Activated naive CD8-positive, alpha-beta T cell treated with anti-CD3 and anti-CD28 coated beads, Interleukin-2, amount 50 U/mL, for 24 hours (primary cell): ENCODE measurements around the gene ITIH5.

Source experiments
- ATAC-seq: fragments of 150-1000 bp; cut with Tn5 transposase; one replicate; pipeline ENCODE4 v1.10.0; 2021
- DNase-seq: peaks from one replicate; pipeline ENCODE4 v3.0.0; 2021
- H3K27ac Mint-ChIP-seq: one replicate; pipeline ENCODE4 v1.8.0; 2021; ENCODE audit warnings: mild to moderate bottlenecking, mixed read lengths
- H3K27me3 Mint-ChIP-seq: one replicate; pipeline ENCODE4 v1.8.0; 2021; ENCODE audit warnings: mixed read lengths
- H3K36me3 Mint-ChIP-seq: one replicate; pipeline ENCODE4 v1.8.0; 2021; ENCODE audit warnings: low read depth, mixed read lengths
- H3K4me1 Mint-ChIP-seq: one replicate; pipeline ENCODE4 v1.8.0; 2021; ENCODE audit warnings: mixed read lengths
- H3K4me3 Mint-ChIP-seq: one replicate; pipeline ENCODE4 v1.8.0; 2021; ENCODE audit warnings: mild to moderate bottlenecking, moderate library complexity, mixed read lengths
- H3K9me3 Mint-ChIP-seq: one replicate; pipeline ENCODE4 v1.8.0; 2021; ENCODE audit warnings: mixed read lengths

Gene ITIH5

GRCh38 chr10:7593905-7594304 is 72.9 kb downstream of the ITIH5 start:
- H3K4me1 Mint-ChIP-seq: no peaks in the 10 kb centered on the region
- H3K27me3 Mint-ChIP-seq: peaks cover 10% of the 10 kb centered on the region
- no peaks in the 10 kb centered on the region for H3K36me3 Mint-ChIP-seq
- H3K27ac Mint-ChIP-seq: no peak overlapping the region
- no peak overlapping the region for H3K4me3 Mint-ChIP-seq
- DNase-seq: no peak
- ATAC-seq: no peak
- no peaks in the 10 kb centered on the region for H3K9me3 Mint-ChIP-seq

GRCh38 chr10:7593063-7593462 is 73.7 kb downstream of the ITIH5 start:
- peaks cover 10% of the 10 kb centered on the region for H3K27me3 Mint-ChIP-seq
- H3K4me3 Mint-ChIP-seq: no peak overlapping the region
- ATAC-seq (no peak), DNase-seq (no peak)
- H3K4me1 Mint-ChIP-seq: no peaks in the 10 kb centered on the region
- H3K36me3 Mint-ChIP-seq: no peaks in the 10 kb centered on the region
- H3K27ac Mint-ChIP-seq: no peak overlapping the region
- no peaks in the 10 kb centered on the region for H3K9me3 Mint-ChIP-seq

- DNase-seq (no peak), ATAC-seq (no peak)
- no peaks in the 10 kb centered on the region for H3K9me3 Mint-ChIP-seq
- no peak overlapping the region for H3K4me3 Mint-ChIP-seq
- H3K36me3 Mint-ChIP-seq: no peaks in the 10 kb centered on the region
- H3K27ac Mint-ChIP-seq: no peak overlapping the region
- H3K4me1 Mint-ChIP-seq: no peaks in the 10 kb centered on the region
- peaks cover 10% of the 10 kb centered on the region for H3K27me3 Mint-ChIP-seq
These were observed 74.1 kb downstream of the ITIH5 start for GRCh38 chr10:7592627-7593026.

GRCh38 chr10:7590271-7590670 is 76.5 kb downstream of the ITIH5 start:
- H3K27ac Mint-ChIP-seq: no peak overlapping the region

GRCh38 chr10:7589748-7590147 is 77.0 kb downstream of the ITIH5 start:
- ATAC-seq (no peak), DNase-seq (no peak)
- H3K4me3 Mint-ChIP-seq: no peak overlapping the region
- H3K27ac Mint-ChIP-seq: no peak overlapping the region
- H3K9me3 Mint-ChIP-seq: no peaks in the 10 kb centered on the region
- H3K36me3 Mint-ChIP-seq: no peaks in the 10 kb centered on the region
- peaks cover 8% of the 10 kb centered on the region for H3K27me3 Mint-ChIP-seq
- peaks cover 4% of the 10 kb centered on the region for H3K4me1 Mint-ChIP-seq

More at GRCh38 chr10:7590271-7590670, 76.5 kb downstream of the ITIH5 start:
- no peaks in the 10 kb centered on the region for H3K9me3 Mint-ChIP-seq
- peaks cover 2% of the 10 kb centered on the region for H3K4me1 Mint-ChIP-seq
- H3K36me3 Mint-ChIP-seq: no peaks in the 10 kb centered on the region
- no peak overlapping the region for H3K4me3 Mint-ChIP-seq
- no peak for DNase-seq
- peaks cover 8% of the 10 kb centered on the region for H3K27me3 Mint-ChIP-seq
- ATAC-seq: no peak

- Mint-ChIP-seq H3K36me3 (no peaks in the 10 kb centered on the region), H3K4me3 (no peak overlapping the region), H3K27me3 (peaks cover 8% of the 10 kb centered on the region), H3K27ac (no peak overlapping the region), H3K9me3 (no peaks in the 10 kb centered on the region), H3K4me1 (peaks cover 4% of the 10 kb centered on the region)
- ATAC-seq (no peak), DNase-seq (no peak)
These were observed 78.9 kb downstream of the ITIH5 start for GRCh38 chr10:7587865-7588188.

GRCh38 chr10:7587168-7587864 is 79.5 kb downstream of the ITIH5 start:
- Mint-ChIP-seq H3K27ac (no peak overlapping the region), H3K4me1 (peaks cover 4% of the 10 kb centered on the region), H3K36me3 (no peaks in the 10 kb centered on the region), H3K27me3 (peaks cover 8% of the 10 kb centered on the region), H3K9me3 (no peaks in the 10 kb centered on the region), H3K4me3 (no peak overlapping the region)
- no peak for ATAC-seq
- no peak for DNase-seq

GRCh38 chr10:7585228-7585627 is 81.5 kb downstream of the ITIH5 start:
- peaks cover 2% of the 10 kb centered on the region for H3K27me3 Mint-ChIP-seq
- H3K9me3 Mint-ChIP-seq: no peaks in the 10 kb centered on the region
- H3K4me3 Mint-ChIP-seq: no peak overlapping the region
- no peaks in the 10 kb centered on the region for H3K36me3 Mint-ChIP-seq
- no peak overlapping the region for H3K27ac Mint-ChIP-seq
- DNase-seq: no peak
- H3K4me1 Mint-ChIP-seq: peaks cover 4% of the 10 kb centered on the region
- ATAC-seq: no peak

GRCh38 chr10:7583626-7584025 is 83.1 kb downstream of the ITIH5 start:
- DNase-seq: no peak
- Mint-ChIP-seq H3K27me3 (no peaks in the 10 kb centered on the region), H3K4me3 (no peak overlapping the region), H3K4me1 (peaks cover 4% of the 10 kb centered on the region), H3K27ac (no peak overlapping the region), H3K9me3 (no peaks in the 10 kb centered on the region), H3K36me3 (no peaks in the 10 kb centered on the region)
- ATAC-seq: no peak

GRCh38 chr10:7580520-7580919 is 86.2 kb downstream of the ITIH5 start:
- no peak overlapping the region for H3K27ac Mint-ChIP-seq
- no peak for ATAC-seq
- H3K36me3 Mint-ChIP-seq: no peaks in the 10 kb centered on the region
- DNase-seq: no peak
- H3K4me1 Mint-ChIP-seq: peaks cover 4% of the 10 kb centered on the region
- H3K9me3 Mint-ChIP-seq: no peaks in the 10 kb centered on the region
- no peak overlapping the region for H3K4me3 Mint-ChIP-seq
- H3K27me3 Mint-ChIP-seq: no peaks in the 10 kb centered on the region

- no peak for DNase-seq
- Mint-ChIP-seq H3K4me1 (no peaks in the 10 kb centered on the region), H3K4me3 (no peak overlapping the region), H3K36me3 (no peaks in the 10 kb centered on the region), H3K27me3 (no peaks in the 10 kb centered on the region), H3K9me3 (no peaks in the 10 kb centered on the region), H3K27ac (no peak overlapping the region)
- no peak for ATAC-seq
These were observed 87.1 kb downstream of the ITIH5 start for GRCh38 chr10:7579681-7580080.

- no peak for ATAC-seq
- Mint-ChIP-seq H3K27me3 (no peaks in the 10 kb centered on the region), H3K4me1 (no peaks in the 10 kb centered on the region), H3K36me3 (no peaks in the 10 kb centered on the region), H3K4me3 (no peak overlapping the region), H3K27ac (no peak overlapping the region), H3K9me3 (no peaks in the 10 kb centered on the region)
- DNase-seq: no peak
These were observed 89.2 kb downstream of the ITIH5 start for GRCh38 chr10:7577579-7577978.

- ATAC-seq (no peak), DNase-seq (no peak)
- Mint-ChIP-seq H3K27me3 (no peaks in the 10 kb centered on the region), H3K27ac (no peak overlapping the region), H3K4me1 (no peaks in the 10 kb centered on the region), H3K9me3 (no peaks in the 10 kb centered on the region), H3K36me3 (no peaks in the 10 kb centered on the region), H3K4me3 (no peak overlapping the region)
These were observed 89.6 kb downstream of the ITIH5 start for GRCh38 chr10:7577176-7577575.

- DNase-seq: no peak
- Mint-ChIP-seq H3K4me1 (no peaks in the 10 kb centered on the region), H3K36me3 (no peaks in the 10 kb centered on the region), H3K9me3 (no peaks in the 10 kb centered on the region), H3K27ac (no peak overlapping the region), H3K27me3 (peaks cover 2% of the 10 kb centered on the region), H3K4me3 (no peak overlapping the region)
- ATAC-seq: no peak
These were observed 90.4 kb downstream of the ITIH5 start for GRCh38 chr10:7576340-7576739.

- Mint-ChIP-seq H3K27me3 (peaks cover 2% of the 10 kb centered on the region), H3K4me3 (no peak overlapping the region), H3K36me3 (no peaks in the 10 kb centered on the region), H3K9me3 (no peaks in the 10 kb centered on the region), H3K4me1 (no peaks in the 10 kb centered on the region), H3K27ac (no peak overlapping the region)
- ATAC-seq: no peak
- no peak for DNase-seq
These were observed 94.4 kb downstream of the ITIH5 start for GRCh38 chr10:7572391-7572790.

- H3K4me1 Mint-ChIP-seq: no peaks in the 10 kb centered on the region
These were observed 94.8 kb downstream of the ITIH5 start for GRCh38 chr10:7571981-7572380.

More at GRCh38 chr10:7571981-7572380, 94.8 kb downstream of the ITIH5 start:
- no peak for ATAC-seq
- no peak overlapping the region for H3K27ac Mint-ChIP-seq
- no peaks in the 10 kb centered on the region for H3K9me3 Mint-ChIP-seq
- no peak for DNase-seq
- no peaks in the 10 kb centered on the region for H3K36me3 Mint-ChIP-seq
- H3K27me3 Mint-ChIP-seq: peaks cover 2% of the 10 kb centered on the region
- no peak overlapping the region for H3K4me3 Mint-ChIP-seq
